Trophoblast cell (in vitro differentiated cells and primary cell): ENCODE measurements around the gene SLC22A5.
"Not testable (repeated sequence)": the region's sequence is repeated elsewhere in the genome, so short reads cannot be mapped to it uniquely, and the experiment has no call there.

Experiments
- DNase-seq, 2 donors: peaks; one replicate each; pipeline ENCODE4 v3.0.0-alpha.2; 2016
- H2AFZ ChIP-seq: 2 replicates; pipeline ENCODE4 v1.6.1; 2013; ENCODE audit warnings: low read length, moderate library complexity, mild to moderate bottlenecking; ENCODE audit not compliant: insufficient read depth, poor library complexity
- H2AK5ac ChIP-seq: 2 replicates; pipeline ENCODE4 v1.6.1; 2013; ENCODE audit warnings: mild to moderate bottlenecking, low read length
- H2BK120ac ChIP-seq: 2 replicates; pipeline ENCODE4 v1.6.1; 2013; ENCODE audit warnings: low read length, mild to moderate bottlenecking, moderate library complexity; ENCODE audit not compliant: insufficient read depth, poor library complexity
- H2BK12ac ChIP-seq: 2 replicates; pipeline ENCODE4 v1.6.1; 2013; ENCODE audit warnings: mild to moderate bottlenecking, low read length, moderate library complexity
- H2BK5ac ChIP-seq: 2 replicates; pipeline ENCODE4 v1.6.1; 2013; ENCODE audit warnings: low read length, low read depth, moderate library complexity, mild to moderate bottlenecking; ENCODE audit not compliant: poor library complexity
- H3K14ac ChIP-seq: 2 replicates; pipeline ENCODE4 v1.6.1; 2013; ENCODE audit warnings: mild to moderate bottlenecking, low read length
- H3K18ac ChIP-seq: 2 replicates; pipeline ENCODE4 v1.6.1; 2013; ENCODE audit warnings: mild to moderate bottlenecking, low read length
- H3K23ac ChIP-seq: 2 replicates; pipeline ENCODE4 v1.6.1; 2013; ENCODE audit warnings: low read length
- H3K27ac ChIP-seq: 2 replicates; pipeline ENCODE4 v1.5.1; 2013; ENCODE audit warnings: low read depth, mild to moderate bottlenecking, inconsistent platforms, low read length, moderate library complexity
- H3K27me3 ChIP-seq: 2 replicates; pipeline ENCODE4 v1.6.1; 2013; ENCODE audit warnings: inconsistent platforms, mild to moderate bottlenecking, low read length, moderate library complexity; ENCODE audit not compliant: insufficient read depth
- H3K36me3 ChIP-seq, 2 experiments: 1 replicate in 1 of 2; 2 replicates in 1 of 2; pipeline ENCODE4 v1.6.1; 2013; ENCODE audit warnings: low read length in 2 of 2, mild to moderate bottlenecking in 2 of 2, moderate library complexity in 1 of 2; ENCODE audit not compliant: insufficient read depth in 2 of 2, control insufficient read depth in 1 of 2
- H3K4ac ChIP-seq: 2 replicates; pipeline ENCODE4 v1.6.1; 2013; ENCODE audit warnings: low read depth, mild to moderate bottlenecking, low read length, moderate library complexity
- H3K4me1 ChIP-seq, 2 experiments: 1 replicate in 1 of 2; 2 replicates in 1 of 2; pipeline ENCODE4 v1.6.1; 2013; ENCODE audit warnings: low read length in 2 of 2, mild to moderate bottlenecking in 2 of 2, moderate library complexity in 1 of 2; ENCODE audit not compliant: insufficient read depth in 2 of 2, control insufficient read depth in 1 of 2
- H3K4me2 ChIP-seq: 2 replicates; pipeline ENCODE4 v1.6.1; 2013; ENCODE audit warnings: inconsistent platforms, mild to moderate bottlenecking, low read length, moderate library complexity
- H3K4me3 ChIP-seq: 2 replicates; pipeline ENCODE4 v1.5.1; 2013; ENCODE audit warnings: mild to moderate bottlenecking, low read depth, low read length, inconsistent platforms
- H3K79me1 ChIP-seq: one replicate; pipeline ENCODE4 v1.6.1; 2013; ENCODE audit warnings: low read length
- H3K79me2 ChIP-seq: 2 replicates; pipeline ENCODE4 v1.6.1; 2013; ENCODE audit warnings: low read length, mild to moderate bottlenecking; ENCODE audit not compliant: control insufficient read depth, insufficient read depth, poor library complexity
- H3K9ac ChIP-seq: 2 replicates; pipeline ENCODE4 v1.6.1; 2013; ENCODE audit warnings: mild to moderate bottlenecking, low read length
- H3K9me3 ChIP-seq: 2 replicates; pipeline ENCODE4 v1.6.1; 2013; ENCODE audit warnings: low read depth, mild to moderate bottlenecking, control low read depth, inconsistent platforms, low read length; ENCODE audit not compliant: insufficient read depth
- H4K12ac ChIP-seq: 2 replicates; pipeline ENCODE4 v1.6.1; 2013; ENCODE audit warnings: low read depth, mild to moderate bottlenecking, low read length, moderate library complexity
- H4K8ac ChIP-seq: 2 replicates; pipeline ENCODE4 v1.6.1; 2013; ENCODE audit warnings: low read depth, mild to moderate bottlenecking, low read length, moderate library complexity
- H4K91ac ChIP-seq: one replicate; pipeline ENCODE4 v1.6.1; 2013; ENCODE audit warnings: low read depth, mild to moderate bottlenecking, low read length, moderate library complexity
- WGBS: extraction: QIAGEN DNeasy Blood & Tissue Kit; methylation state at CpG from one replicate; pipeline ENCODE4 v1.1.7; 2013; ENCODE audit warnings: missing lambda C conversion rate; ENCODE audit not compliant: insufficient read length, insufficient coverage; ENCODE audit errors: extremely low coverage; 5-methylcytosine and 5-hydroxymethylcytosine counted together

Gene SLC22A5

DNA sequence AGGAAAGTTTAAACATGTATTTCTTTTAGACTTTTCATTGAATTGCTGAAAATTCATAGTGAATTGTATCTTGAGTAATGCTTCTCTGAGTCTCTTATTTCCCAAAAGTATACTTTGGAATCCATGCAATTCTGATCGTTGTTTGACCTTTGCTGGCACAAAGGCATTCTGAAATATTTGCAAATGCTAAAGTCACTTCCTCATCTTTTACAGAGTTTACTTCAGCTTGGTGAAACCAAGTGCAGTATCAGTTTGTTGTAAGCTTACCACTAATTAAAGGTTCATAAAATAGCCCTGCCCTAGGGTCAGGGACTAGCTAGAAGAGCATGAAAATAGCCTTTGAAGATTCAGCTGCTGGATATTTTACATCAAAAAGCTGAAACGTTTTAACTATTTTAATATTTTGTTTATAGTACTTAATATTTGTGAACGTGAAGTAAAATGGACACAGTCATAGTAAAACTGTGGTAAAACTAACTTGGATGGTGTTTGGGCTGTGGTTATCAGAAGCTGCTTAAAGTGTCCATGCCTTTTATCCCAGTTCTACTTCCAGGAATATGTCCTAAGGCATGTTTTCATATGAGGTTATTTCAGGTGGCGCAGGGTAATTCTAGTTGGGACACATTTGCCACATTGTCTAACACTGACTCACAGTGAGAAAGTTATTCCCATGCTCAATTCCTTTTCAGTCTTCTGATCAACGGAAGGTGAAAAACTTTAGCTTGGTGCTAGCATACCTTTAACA is 45.3 kb downstream of the SLC22A5 start:
- peaks cover 8 to 9% of the 10 kb centered on the region in 2 experiments for H3K4me1 ChIP-seq
- H4K8ac ChIP-seq = no peak overlapping the region
- no peak overlapping the region for H4K12ac ChIP-seq
- DNase-seq = peak; percentile 88 to 98
- H3K79me2 ChIP-seq = no peaks in the 10 kb centered on the region
- H3K4ac ChIP-seq = no peak overlapping the region
- H3K27ac ChIP-seq = no peak overlapping the region
- no peak overlapping the region for H3K18ac ChIP-seq
- H3K27me3 ChIP-seq = no peaks in the 10 kb centered on the region
- H3K9me3 ChIP-seq = peaks cover 2% of the 10 kb centered on the region
- H3K4me3 ChIP-seq = no peak overlapping the region
- no peak overlapping the region for H2AFZ ChIP-seq
- no peak overlapping the region for H4K91ac ChIP-seq
- no peak overlapping the region for H3K14ac ChIP-seq
- no peak overlapping the region for H3K23ac ChIP-seq
- H2BK12ac ChIP-seq = no peak overlapping the region
- H3K4me2 ChIP-seq = peak overlapping the region; percentile 41
- no peak overlapping the region for H3K9ac ChIP-seq
- no peak overlapping the region for H2BK5ac ChIP-seq
- no peak overlapping the region for H2AK5ac ChIP-seq
- H3K36me3 ChIP-seq = no peaks in the 10 kb centered on the region
- H2BK120ac ChIP-seq = no peak overlapping the region
- no CpG with 5 or more reads among the region's 5 CpGs for WGBS
- peaks cover 5% of the 10 kb centered on the region for H3K79me1 ChIP-seq

- H3K4me1 ChIP-seq, H3K9ac ChIP-seq, H3K23ac ChIP-seq, H3K4me2 ChIP-seq, H2BK5ac ChIP-seq, H3K4me3 ChIP-seq, H3K9me3 ChIP-seq, H4K91ac ChIP-seq, H3K27ac ChIP-seq, H2AK5ac ChIP-seq, H3K4ac ChIP-seq, H3K36me3 ChIP-seq, H4K8ac ChIP-seq, H3K79me1 ChIP-seq, H4K12ac ChIP-seq, H3K79me2 ChIP-seq, H2AFZ ChIP-seq, DNase-seq, H3K18ac ChIP-seq, H3K27me3 ChIP-seq, H2BK12ac ChIP-seq, H3K14ac ChIP-seq, H2BK120ac ChIP-seq: not testable (repeated sequence)
- no CpG with 5 or more reads among the region's 7 CpGs for WGBS
These were observed 46.0 kb downstream of the SLC22A5 start for GRCh38 chr5:132415516-132415915.

GRCh38 chr5:132416306-132417009 is 46.9 kb downstream of the SLC22A5 start:
- Histone ChIP-seq H2BK5ac (no peak overlapping the region), H3K36me3 (no peaks in the 10 kb centered on the region), H3K27ac (no peak overlapping the region), H3K27me3 (no peaks in the 10 kb centered on the region), H4K8ac (no peak overlapping the region), H3K4ac (no peak overlapping the region), H3K79me2 (no peaks in the 10 kb centered on the region), H3K79me1 (no peaks in the 10 kb centered on the region), H3K4me1 (peaks cover under 1 to 4% of the 10 kb centered on the region in 2 experiments), H2AFZ (no peak overlapping the region), H4K12ac (no peak overlapping the region), H3K23ac (no peak overlapping the region), H3K9me3 (peaks cover 2% of the 10 kb centered on the region), H2BK12ac (no peak overlapping the region), H3K4me3 (no peak overlapping the region), H2BK120ac (no peak overlapping the region), H3K4me2 (no peak overlapping the region), H4K91ac (no peak overlapping the region), H3K9ac (no peak overlapping the region), H2AK5ac (no peak overlapping the region), H3K18ac (no peak overlapping the region), H3K14ac (no peak overlapping the region)
- no CpG with 5 or more reads among the region's 6 CpGs for WGBS
- DNase-seq = peak; percentile 87 to 89

DNA sequence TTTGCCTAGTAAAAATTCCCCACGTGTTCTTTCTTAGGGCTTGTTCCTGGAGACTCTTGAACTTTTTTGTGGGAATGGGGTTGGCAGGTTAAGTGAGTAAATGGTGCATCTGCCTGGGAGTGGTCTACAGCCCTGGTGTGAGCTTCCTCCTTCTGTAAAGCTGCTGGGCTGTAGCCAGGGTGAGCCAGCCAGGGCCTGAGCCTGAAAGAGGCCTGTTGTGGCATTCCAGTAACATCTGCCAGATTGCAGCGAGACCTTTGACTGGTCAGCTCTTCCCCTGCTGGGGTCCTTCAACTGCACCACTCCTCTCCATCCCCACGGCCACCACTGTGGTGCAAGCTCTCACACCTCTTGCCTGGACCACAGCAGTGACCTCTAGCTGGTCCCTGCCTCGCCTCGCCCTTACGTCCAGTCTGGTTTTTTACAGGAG is 47.5 kb downstream of the SLC22A5 start:
- no peak overlapping the region for H4K8ac ChIP-seq
- DNase-seq = no peak
- no peak overlapping the region for H3K9ac ChIP-seq
- H3K79me1 ChIP-seq = no peaks in the 10 kb centered on the region
- no peaks in the 10 kb centered on the region for H3K79me2 ChIP-seq
- no peak overlapping the region for H2BK5ac ChIP-seq
- H4K91ac ChIP-seq = no peak overlapping the region
- no peak overlapping the region for H3K14ac ChIP-seq
- H2AK5ac ChIP-seq = no peak overlapping the region
- no peaks in the 10 kb centered on the region for H3K27me3 ChIP-seq
- WGBS = no CpG with 5 or more reads among the region's 6 CpGs
- H2BK120ac ChIP-seq = no peak overlapping the region
- H4K12ac ChIP-seq = no peak overlapping the region
- no peak overlapping the region for H2AFZ ChIP-seq
- H3K4me3 ChIP-seq = no peak overlapping the region
- no peak overlapping the region for H3K4ac ChIP-seq
- H3K23ac ChIP-seq = no peak overlapping the region
- H3K36me3 ChIP-seq = no peaks in the 10 kb centered on the region
- no peak overlapping the region for H3K4me2 ChIP-seq
- peaks cover 0 to 3% of the 10 kb centered on the region in 2 experiments for H3K4me1 ChIP-seq
- H3K27ac ChIP-seq = no peak overlapping the region
- H3K18ac ChIP-seq = no peak overlapping the region
- H3K9me3 ChIP-seq = peaks cover 2% of the 10 kb centered on the region
- no peak overlapping the region for H2BK12ac ChIP-seq
